CD14-positive monocyte (primary cell): ENCODE results near the gene NDUFAF8. TPM values are rescaled to one million over a fixed set of nuclear protein-coding genes. Genes with fewer than 3 reads are reported as not detected.

Experiments
- DNase-seq, 3 donors: peaks; one replicate each; pipeline ENCODE4 v3.0.0-alpha.2; 2011 to 2022
- H2AFZ ChIP-seq: 2 replicates; pipeline ENCODE4 v1.6.0; 2012; ENCODE audit warnings: mild to moderate bottlenecking, low read depth, low read length, inconsistent platforms; ENCODE audit not compliant: insufficient read depth, poor library complexity, severe bottlenecking
- H3K27ac ChIP-seq, 2 donors: 1 replicate in 1 of 2; 2 replicates in 1 of 2; pipeline ENCODE4 v1.5.1; 2012 to 2013; ENCODE audit warnings: low read length in 2 of 2, control low read depth in 1 of 2, inconsistent platforms in 1 of 2, low read depth in 1 of 2, mild to moderate bottlenecking in 1 of 2
- H3K27me3 ChIP-seq, 2 donors: one replicate each; pipeline versions ENCODE4 v1.6.0 to v1.6.1; 2011 to 2013; ENCODE audit warnings: low read length in 2 of 2; ENCODE audit not compliant: control insufficient read depth in 2 of 2, insufficient read depth in 2 of 2
- H3K36me3 ChIP-seq, 2 donors: replicated peaks in 1 of 2; 1 replicate in 1 of 2; 2 replicates in 1 of 2; pipeline versions ENCODE4 v1.5.1 to v1.6.1; 2012 to 2013; ENCODE audit warnings: low read length in 2 of 2, control low read depth in 1 of 2, inconsistent platforms in 1 of 2, mild to moderate bottlenecking in 1 of 2; ENCODE audit not compliant: insufficient read depth in 2 of 2, control insufficient read depth in 1 of 2
- H3K4me1 ChIP-seq, 2 donors: 1 replicate in 1 of 2; 2 replicates in 1 of 2; pipeline versions ENCODE4 v1.5.1 to v1.6.1; 2012 to 2013; ENCODE audit warnings: low read length in 2 of 2, control low read depth in 1 of 2, inconsistent platforms in 1 of 2, mild to moderate bottlenecking in 1 of 2, moderate library complexity in 1 of 2; ENCODE audit not compliant: insufficient read depth in 2 of 2, control insufficient read depth in 1 of 2
- H3K4me2 ChIP-seq: replicated peaks from 2 replicates; pipeline ENCODE3; 2012; ENCODE audit warnings: low read length, moderate library complexity, mild to moderate bottlenecking; ENCODE audit not compliant: poor library complexity, severe bottlenecking; ENCODE audit errors: extremely low read depth
- H3K4me3 ChIP-seq, 3 experiments: fragments of 200-600 bp in 1 of 3; sonication (generic) in 1 of 3; replicated peaks in 1 of 3; 1 replicate in 2 of 3; 2 replicates in 1 of 3; pipeline ENCODE4 v1.5.1; 2011 to 2013; ENCODE audit warnings: low read length in 3 of 3, mild to moderate bottlenecking in 3 of 3, control low read depth in 2 of 3, low read depth in 2 of 3, inconsistent platforms in 1 of 3, moderate library complexity in 1 of 3
- H3K79me2 ChIP-seq: 2 replicates; pipeline ENCODE4 v1.6.0; 2012; ENCODE audit warnings: mild to moderate bottlenecking, control low read depth, inconsistent platforms, low read length, moderate library complexity; ENCODE audit not compliant: insufficient read depth
- H3K9ac ChIP-seq: 2 replicates; pipeline ENCODE4 v1.6.0; 2017; ENCODE audit warnings: low read length, mild to moderate bottlenecking; ENCODE audit not compliant: insufficient read depth, poor library complexity, severe bottlenecking
- H3K9me3 ChIP-seq, 2 donors: replicated peaks in 1 of 2; 1 replicate in 1 of 2; 2 replicates in 1 of 2; pipeline versions ENCODE4 v1.5.1 to v1.6.1; 2012 to 2013; ENCODE audit warnings: low read length in 2 of 2, control low read depth in 1 of 2; ENCODE audit not compliant: control insufficient read depth in 1 of 2, insufficient read depth in 1 of 2
- H4K20me1 ChIP-seq: 2 replicates; pipeline ENCODE4 v1.6.0; 2012; ENCODE audit warnings: mild to moderate bottlenecking, low read length, control low read depth, moderate library complexity; ENCODE audit not compliant: insufficient read depth
- H3K27ac Mint-ChIP-seq, 7 donors: one replicate each; pipeline ENCODE4 v1.8.0; 2020; ENCODE audit warnings: mild to moderate bottlenecking in 7 of 7, mixed read lengths in 7 of 7, moderate library complexity in 6 of 7, inconsistent platforms in 2 of 7
- H3K27me3 Mint-ChIP-seq, 3 donors: one replicate each; pipeline ENCODE4 v1.8.0; 2021 to 2022; ENCODE audit warnings: low read depth in 3 of 3, mild to moderate bottlenecking in 3 of 3, mixed read lengths in 3 of 3, moderate library complexity in 3 of 3, inconsistent platforms in 1 of 3
- H3K36me3 Mint-ChIP-seq, 2 donors: one replicate each; pipeline ENCODE4 v1.8.0; 2020; ENCODE audit warnings: mixed read lengths in 2 of 2, inconsistent platforms in 1 of 2, mild to moderate bottlenecking in 1 of 2
- H3K4me1 Mint-ChIP-seq: one replicate; pipeline ENCODE4 v1.8.0; 2020; ENCODE audit warnings: mild to moderate bottlenecking, mixed read lengths
- H3K4me3 Mint-ChIP-seq, 2 donors: one replicate each; pipeline ENCODE4 v1.8.0; 2020; ENCODE audit warnings: mild to moderate bottlenecking in 2 of 2, mixed read lengths in 2 of 2, moderate library complexity in 1 of 2
- H3K9me3 Mint-ChIP-seq, 7 donors: one replicate each; pipeline ENCODE4 v1.8.0; 2020 to 2022; ENCODE audit warnings: mixed read lengths in 7 of 7, mild to moderate bottlenecking in 6 of 7, moderate library complexity in 6 of 7, inconsistent platforms in 2 of 7
- CTCF ChIP-seq: fragments of 200-600 bp; IDR thresholded peaks from one replicate; pipeline ENCODE4 v1.8.0; 2022; ENCODE audit warnings: antibody characterized with exemption, mild to moderate bottlenecking
- WGBS: methylation state at CpG from one replicate; pipeline ENCODE4 v1.1.5; 2013; ENCODE audit warnings: missing lambda C conversion rate; ENCODE audit not compliant: insufficient coverage; 5-methylcytosine and 5-hydroxymethylcytosine counted together
- intact Hi-C, 2 donors: fragments of 100-400 bp; cut with micrococcal nuclease; formaldehyde crosslinking; loops; one replicate each; pipeline versions ENCODE4 v1.15.0 to v1.15.1; 2023
- polyA plus RNA-seq, 3 donors: library from polyadenylated mRNA; depleted of rRNA in 1 of 3; unstranded in 2 of 3; stranded (reverse) in 1 of 3; fragments of 300-500 nt in 2 of 3; fragments of >200 nt in 1 of 3; fragmentation: Illumina TruSeq in 2 of 3; gene quantifications; 1 replicate in 2 of 3; 2 replicates in 1 of 3; pipeline ENCODE4 v1.2.3, GENCODE V29; 2012 to 2021

Gene NDUFAF8
- polyA plus RNA-seq, 3 donors, result 27.0 to 61.3 (median 41.0) TPM

GRCh38 chr17:81241203-81241602 is 2.1 kb downstream of the NDUFAF8 start:
- Histone ChIP-seq H2AFZ (no peak overlapping the region), H3K27ac (no peak overlapping the region), H3K4me2 (no peak overlapping the region), H3K4me3 (no peak overlapping the region), H3K9me3 (no peaks in the 10 kb centered on the region), H3K36me3 (peaks cover 12 to 26% of the 10 kb centered on the region in 2 donors), H3K27me3 (no peaks in the 10 kb centered on the region), H3K9ac (no peak overlapping the region), H3K4me1 (peaks cover 21 to 36% of the 10 kb centered on the region in 2 donors), H4K20me1 (peaks cover 56% of the 10 kb centered on the region), H3K79me2 (peaks cover 45% of the 10 kb centered on the region)
- WGBS, result 97% methylated on average over 7 of the region's 10 CpGs
- no peak overlapping the region for H3K27ac Mint-ChIP-seq
- intact Hi-C loops, result loop anchor here (1.0 to 2.0 kb wide), 2 partner anchors 98 to 99 kb away; no protein-coding TSS in a partner anchor
- peaks cover 12 to 25% of the 10 kb centered on the region in 2 donors for H3K36me3 Mint-ChIP-seq
- peaks cover 35% of the 10 kb centered on the region for H3K4me1 Mint-ChIP-seq
- no peak for TF ChIP-seq CTCF
- DNase-seq, result no peak
- H3K9me3 Mint-ChIP-seq, result peaks cover 0 to 2% (median 0%) of the 10 kb centered on the region in 7 donors
- H3K4me3 Mint-ChIP-seq, result no peak overlapping the region
- no peaks in the 10 kb centered on the region for H3K27me3 Mint-ChIP-seq

- Histone ChIP-seq H3K4me2 (no peak overlapping the region), H3K4me3 (no peak overlapping the region), H4K20me1 (peaks cover 54% of the 10 kb centered on the region), H3K36me3 (peaks cover 14 to 26% of the 10 kb centered on the region in 2 donors), H3K9me3 (no peaks in the 10 kb centered on the region), H3K27me3 (no peaks in the 10 kb centered on the region), H2AFZ (no peak overlapping the region), H3K4me1 (peaks cover 21 to 33% of the 10 kb centered on the region in 2 donors), H3K79me2 (peaks cover 38% of the 10 kb centered on the region), H3K27ac (no peak overlapping the region), H3K9ac (no peak overlapping the region)
- Mint-ChIP-seq H3K4me1 (peaks cover 34% of the 10 kb centered on the region), H3K9me3 (peaks cover 0 to 2% (median 0%) of the 10 kb centered on the region in 7 donors), H3K27ac (peak overlapping the region in 1 of 7 donors; percentile 43), H3K4me3 (no peak overlapping the region), H3K36me3 (peaks cover 13 to 26% of the 10 kb centered on the region in 2 donors), H3K27me3 (no peaks in the 10 kb centered on the region)
- 50% methylated on average over 21 of the region's 26 CpGs for WGBS
- peak; percentile 39 to 58 (median 40) for DNase-seq
- TF ChIP-seq CTCF, result peak; percentile 85
- intact Hi-C loops, result loop anchor here (1.0 to 2.0 kb wide), 2 partner anchors 99 to 100 kb away; no protein-coding TSS in a partner anchor
These were observed 2.7 kb downstream of the NDUFAF8 start for GRCh38 chr17:81241648-81242420.
